WTC11 (cell line): Measurements from ENCODE around the gene CIDEB. TPM values are rescaled to one million over a fixed set of nuclear protein-coding genes. Genes with fewer than 3 reads are reported as not detected.

Source experiments
- ATAC-seq: fragments of 200-7000 bp; cut with Tn5 transposase; 2 replicates; pipeline ENCODE4 v1.10.0; 2021; ENCODE audit warnings: mild to moderate bottlenecking, moderate library complexity
- CTCF ChIA-PET: fragments of 300-600 bp; sonication (Branson Sonifier 250); formaldehyde crosslinking; loops from one replicate; lab custom pipeline; 2021; ENCODE audit warnings: antibody characterized with exemption; lab: Charles Lee
- POLR2A ChIA-PET: fragments of 350-600 bp; sonication (Branson Sonifier 250); formaldehyde crosslinking; loops from one replicate; lab custom pipeline; 2021; ENCODE audit warnings: antibody characterized with exemption; lab: Charles Lee
- DNase-seq: peaks from one replicate; pipeline ENCODE4 v3.0.0; 2021; ENCODE audit warnings: low spot score
- H3K27ac Mint-ChIP-seq: 2 replicates; pipeline ENCODE4 v1.8.0; 2021; ENCODE audit warnings: mixed read lengths
- H3K27me3 Mint-ChIP-seq: 2 replicates; pipeline ENCODE4 v1.8.0; 2021; ENCODE audit warnings: low read depth, mild to moderate bottlenecking, moderate library complexity, mixed read lengths
- H3K36me3 Mint-ChIP-seq: 2 replicates; pipeline ENCODE4 v1.8.0; 2021; ENCODE audit warnings: mixed read lengths
- H3K4me1 Mint-ChIP-seq: 2 replicates; pipeline ENCODE4 v1.8.0; 2022; ENCODE audit warnings: mixed read lengths
- H3K4me3 Mint-ChIP-seq: 2 replicates; pipeline ENCODE4 v1.8.0; 2021; ENCODE audit warnings: mild to moderate bottlenecking, moderate library complexity, mixed read lengths
- H3K9me3 Mint-ChIP-seq: 2 replicates; pipeline ENCODE4 v1.8.0; 2021; ENCODE audit warnings: mixed read lengths
- CREM ChIP-seq: sonication (generic); formaldehyde crosslinking; IDR thresholded peaks from 2 replicates; pipeline ENCODE4 v1.8.1; 2022; ENCODE audit warnings: mild to moderate bottlenecking, missing genetic modification reagents, moderate library complexity
- ELF4 ChIP-seq: sonication (generic); formaldehyde crosslinking; IDR thresholded peaks from 2 replicates; pipeline ENCODE4 v1.8.1; 2022; ENCODE audit warnings: low read depth, mild to moderate bottlenecking, moderate library complexity, missing genetic modification reagents
- EMX1 ChIP-seq: fragments of 250-450 bp; sonication (Bioruptor Pico); IDR thresholded peaks from 2 replicates; pipeline ENCODE4 v1.8.0; 2021; ENCODE audit warnings: mild to moderate bottlenecking
- ETV6 ChIP-seq: sonication (generic); formaldehyde crosslinking; IDR thresholded peaks from 2 replicates; pipeline ENCODE4 v1.8.1; 2022; ENCODE audit warnings: mild to moderate bottlenecking, missing genetic modification reagents
- FOXK1 ChIP-seq: sonication (generic); formaldehyde crosslinking; IDR thresholded peaks from 2 replicates; pipeline ENCODE4 v1.8.0; 2022; ENCODE audit warnings: mild to moderate bottlenecking, moderate library complexity, missing genetic modification reagents
- FOXP1 ChIP-seq: sonication (generic); formaldehyde crosslinking; IDR thresholded peaks from 2 replicates; pipeline ENCODE4 v1.8.0; 2022; ENCODE audit warnings: missing genetic modification reagents, mild to moderate bottlenecking, moderate library complexity, borderline replicate concordance
- FOXP4 ChIP-seq: sonication (generic); formaldehyde crosslinking; IDR thresholded peaks from 2 replicates; pipeline ENCODE4 v1.8.0; 2022; ENCODE audit warnings: mild to moderate bottlenecking, missing genetic modification reagents
- GRHL2 ChIP-seq: fragments of 250-450 bp; sonication (Bioruptor Pico); IDR thresholded peaks from 2 replicates; pipeline ENCODE4 v1.8.0; 2022; ENCODE audit warnings: mild to moderate bottlenecking, moderate library complexity; ENCODE audit not compliant: insufficient replicate concordance, severe bottlenecking
- HMGA2 ChIP-seq: fragments of 250-450 bp; sonication (Bioruptor Pico); IDR thresholded peaks from 2 replicates; pipeline ENCODE4 v1.4.0; 2021; ENCODE audit warnings: mild to moderate bottlenecking, moderate library complexity
- IRF1 ChIP-seq: sonication (generic); formaldehyde crosslinking; IDR thresholded peaks from 2 replicates; pipeline ENCODE4 v1.8.0; 2023; ENCODE audit warnings: missing genetic modification reagents
- IRF2 ChIP-seq: sonication (generic); formaldehyde crosslinking; IDR thresholded peaks from 2 replicates; pipeline ENCODE4 v1.8.0; 2022; ENCODE audit warnings: low read depth, missing genetic modification reagents, borderline replicate concordance
- NR1H2 ChIP-seq: sonication (generic); formaldehyde crosslinking; IDR thresholded peaks from 2 replicates; pipeline ENCODE4 v1.9.0; 2021; ENCODE audit warnings: mild to moderate bottlenecking, moderate library complexity, missing genetic modification reagents
- NR2C2 ChIP-seq: sonication (generic); formaldehyde crosslinking; IDR thresholded peaks from 2 replicates; pipeline ENCODE4 v1.8.0; 2022; ENCODE audit warnings: mild to moderate bottlenecking, missing genetic modification reagents
- PREB ChIP-seq: sonication (generic); formaldehyde crosslinking; IDR thresholded peaks from 2 replicates; pipeline ENCODE4 v1.8.1; 2022; ENCODE audit warnings: mild to moderate bottlenecking, missing genetic modification reagents, moderate library complexity, borderline replicate concordance
- SMAD4 ChIP-seq: sonication (generic); formaldehyde crosslinking; IDR thresholded peaks from 2 replicates; pipeline ENCODE4 v1.8.0; 2022; ENCODE audit warnings: mild to moderate bottlenecking, missing genetic modification reagents
- SOX15 ChIP-seq: fragments of 250-450 bp; sonication (Bioruptor Pico); IDR thresholded peaks from 2 replicates; pipeline ENCODE4 v1.9.0; 2021; ENCODE audit warnings: mild to moderate bottlenecking
- TCF7 ChIP-seq: sonication (generic); formaldehyde crosslinking; IDR thresholded peaks from 2 replicates; pipeline ENCODE4 v1.8.0; 2022; ENCODE audit warnings: mild to moderate bottlenecking, low read depth, missing genetic modification reagents, moderate library complexity
- TEAD4 ChIP-seq: sonication (generic); formaldehyde crosslinking; IDR thresholded peaks from 2 replicates; pipeline ENCODE4 v1.8.0; 2022; ENCODE audit warnings: mild to moderate bottlenecking, missing genetic modification reagents
- TP53 ChIP-seq: sonication (generic); formaldehyde crosslinking; IDR thresholded peaks from 2 replicates; pipeline ENCODE4 v1.8.1; 2023; ENCODE audit warnings: mild to moderate bottlenecking, missing genetic modification reagents
- USF1 ChIP-seq: sonication (generic); formaldehyde crosslinking; IDR thresholded peaks from 2 replicates; pipeline ENCODE4 v1.8.0; 2022; ENCODE audit warnings: mild to moderate bottlenecking, missing genetic modification reagents
- ZBTB43 ChIP-seq: sonication (generic); formaldehyde crosslinking; IDR thresholded peaks from 2 replicates; pipeline ENCODE4 v1.8.1; 2023; ENCODE audit warnings: mild to moderate bottlenecking, missing genetic modification reagents
- ZNF138 ChIP-seq: sonication (generic); formaldehyde crosslinking; conservative IDR thresholded peaks from 2 replicates; pipeline ENCODE4 v1.8.1; 2022; ENCODE audit warnings: mild to moderate bottlenecking, moderate library complexity, missing genetic modification reagents
- ZNF396 ChIP-seq: fragments of 250-450 bp; sonication (Bioruptor Pico); IDR thresholded peaks from 2 replicates; pipeline ENCODE4 v1.8.0; 2021; ENCODE audit warnings: mild to moderate bottlenecking, moderate library complexity, borderline replicate concordance
- ZNF671 ChIP-seq: fragments of 250-450 bp; sonication (Bioruptor Pico); IDR thresholded peaks from 2 replicates; pipeline ENCODE4 v1.8.0; 2021; ENCODE audit warnings: mild to moderate bottlenecking
- total RNA-seq: library from RNA; stranded (reverse); gene quantifications from 3 replicates; pipeline ENCODE4 v1.2.3, GENCODE V29; 2021

CIDEB gene
- total RNA-seq, 1 experiment from 2014 or later = 4.7 TPM

- TF ChIP-seq ELF4 (CRISPR knock-in tag) = no peak
- no peak for TF ChIP-seq IRF2
- TF ChIP-seq USF1 (CRISPR knock-in tag) = no peak
- no peak for TF ChIP-seq FOXP1 (CRISPR knock-in tag)
These were observed 22.4 kb downstream of the CIDEB start (continued) for GRCh38 chr14:24285351-24285750.

- DNase-seq = no peak
- ATAC-seq = no peak
- CTCF ChIA-PET = interaction anchor here (1.3 to 1.8 kb wide), 3 partner anchors 9 to 14 kb away, joined by 5 to 7 read pairs (median 6); partner anchors contain the start of gene RABGGTA
- POLR2A ChIA-PET = no interaction called here
- Mint-ChIP-seq H3K9me3 (no peaks in the 10 kb centered on the region), H3K27me3 (no peaks in the 10 kb centered on the region), H3K4me1 (no peaks in the 10 kb centered on the region), H3K27ac (no peak overlapping the region; the same call in 1 of the 2 replicates), H3K4me3 (no peak overlapping the region), H3K36me3 (no peaks in the 10 kb centered on the region)
- no peak for TF ChIP-seq IRF1 (CRISPR knock-in tag)
- no peak for TF ChIP-seq CREM (CRISPR knock-in tag)
- no peak for TF ChIP-seq ZNF138 (CRISPR knock-in tag)
- no peak for TF ChIP-seq ZNF671 (CRISPR knock-in tag)
- TF ChIP-seq SMAD4 = no peak
- no peak for TF ChIP-seq NR2C2 (CRISPR knock-in tag)
- TF ChIP-seq HMGA2 (CRISPR knock-in tag) = no peak
- no peak for TF ChIP-seq ELF4 (CRISPR knock-in tag)
- TF ChIP-seq TEAD4 (CRISPR knock-in tag) = no peak
These were observed 23.2 kb downstream of the CIDEB start for GRCh38 chr14:24284501-24285035.

- Mint-ChIP-seq H3K27me3 (no peaks in the 10 kb centered on the region), H3K27ac (no peak overlapping the region), H3K9me3 (no peaks in the 10 kb centered on the region), H3K4me1 (no peaks in the 10 kb centered on the region), H3K36me3 (no peaks in the 10 kb centered on the region), H3K4me3 (no peak overlapping the region)
- ATAC-seq (no peak), DNase-seq (no peak)
- no peak for TF ChIP-seq TP53 (CRISPR knock-in tag)
- TF ChIP-seq FOXK1 (CRISPR knock-in tag) = no peak
- TF ChIP-seq FOXP4 (CRISPR knock-in tag) = no peak
- no peak for TF ChIP-seq SOX15 (CRISPR knock-in tag)
- no peak for TF ChIP-seq ZBTB43 (CRISPR knock-in tag)
- no peak for TF ChIP-seq ZNF396 (CRISPR knock-in tag)
- TF ChIP-seq NR1H2 (CRISPR knock-in tag) = no peak
- TF ChIP-seq PREB (CRISPR knock-in tag) = no peak
- no peak for TF ChIP-seq GRHL2 (CRISPR knock-in tag)
- no peak for TF ChIP-seq TCF7 (CRISPR knock-in tag)
- TF ChIP-seq EMX1 (CRISPR knock-in tag) = no peak
- no peak for TF ChIP-seq ETV6
- CTCF ChIA-PET = interaction anchor here (1.3 to 2.8 kb wide), 5 partner anchors 8 to 42 kb away, joined by 4 to 15 read pairs (median 6); partner anchors contain the start of genes CIDEB, RABGGTA and TINF2
- POLR2A ChIA-PET = no interaction called here
These were observed 23.8 kb downstream of the CIDEB start for GRCh38 chr14:24283796-24284460.
